HUES64 (cell line): ENCODE measurements around the gene YKT6.

ENCODE experiments used
- H3K27ac ChIP-seq: 2 replicates; pipeline ENCODE4 v1.7.0; 2013; ENCODE audit warnings: low read depth, low read length, inconsistent platforms
- H3K27me3 ChIP-seq: 2 replicates; pipeline ENCODE4 v1.6.1; 2013; ENCODE audit warnings: mild to moderate bottlenecking, low read length; ENCODE audit not compliant: insufficient read depth
- H3K36me3 ChIP-seq: 2 replicates; pipeline ENCODE4 v1.6.1; 2013; ENCODE audit warnings: mild to moderate bottlenecking, low read length; ENCODE audit not compliant: insufficient read depth
- H3K4me1 ChIP-seq: 2 replicates; pipeline ENCODE4 v1.6.1; 2013; ENCODE audit warnings: mild to moderate bottlenecking, low read length, moderate library complexity; ENCODE audit not compliant: insufficient read depth
- H3K4me3 ChIP-seq: 2 replicates; pipeline ENCODE4 v1.5.1; 2013; ENCODE audit warnings: mild to moderate bottlenecking, low read length, moderate library complexity
- H3K9ac ChIP-seq: 2 replicates; pipeline ENCODE4 v1.6.1; 2013; ENCODE audit warnings: mild to moderate bottlenecking, low read depth, low read length
- H3K9me3 ChIP-seq: 2 replicates; pipeline ENCODE4 v1.6.1; 2013; ENCODE audit warnings: low read depth, low read length; ENCODE audit not compliant: insufficient read depth
- WGBS: fragments of 150-250, 120-280 bp; methylation state at CpG from one replicate; pipeline ENCODE4 v1.1.7; 2013; ENCODE audit warnings: missing lambda C conversion rate; 5-methylcytosine and 5-hydroxymethylcytosine counted together

The YKT6 gene

GRCh38 chr7:44256459-44256858 lies 55.7 kb downstream of the YKT6 start:
- no peaks in the 10 kb centered on the region for H3K9me3 ChIP-seq
- no peaks in the 10 kb centered on the region for H3K27me3 ChIP-seq
- 94% methylated on average over 5 of the region's 5 CpGs for WGBS
- no peak overlapping the region for H3K9ac ChIP-seq
- H3K4me1 ChIP-seq = no peaks in the 10 kb centered on the region; the same call in 1 of the 2 replicates
- no peaks in the 10 kb centered on the region for H3K36me3 ChIP-seq
- no peak overlapping the region for H3K4me3 ChIP-seq
- H3K27ac ChIP-seq = no peak overlapping the region

- no peak overlapping the region for H3K9ac ChIP-seq
- H3K4me3 ChIP-seq = no peak overlapping the region
- H3K36me3 ChIP-seq = no peaks in the 10 kb centered on the region
- H3K9me3 ChIP-seq = no peaks in the 10 kb centered on the region
- 92% methylated on average over 6 of the region's 6 CpGs for WGBS
- no peaks in the 10 kb centered on the region; the same call in 1 of the 2 replicates for H3K4me1 ChIP-seq
- H3K27me3 ChIP-seq = no peaks in the 10 kb centered on the region
- H3K27ac ChIP-seq = no peak overlapping the region
Measured at GRCh38 chr7:44257213-44257612, 56.4 kb downstream of the YKT6 start.

DNA sequence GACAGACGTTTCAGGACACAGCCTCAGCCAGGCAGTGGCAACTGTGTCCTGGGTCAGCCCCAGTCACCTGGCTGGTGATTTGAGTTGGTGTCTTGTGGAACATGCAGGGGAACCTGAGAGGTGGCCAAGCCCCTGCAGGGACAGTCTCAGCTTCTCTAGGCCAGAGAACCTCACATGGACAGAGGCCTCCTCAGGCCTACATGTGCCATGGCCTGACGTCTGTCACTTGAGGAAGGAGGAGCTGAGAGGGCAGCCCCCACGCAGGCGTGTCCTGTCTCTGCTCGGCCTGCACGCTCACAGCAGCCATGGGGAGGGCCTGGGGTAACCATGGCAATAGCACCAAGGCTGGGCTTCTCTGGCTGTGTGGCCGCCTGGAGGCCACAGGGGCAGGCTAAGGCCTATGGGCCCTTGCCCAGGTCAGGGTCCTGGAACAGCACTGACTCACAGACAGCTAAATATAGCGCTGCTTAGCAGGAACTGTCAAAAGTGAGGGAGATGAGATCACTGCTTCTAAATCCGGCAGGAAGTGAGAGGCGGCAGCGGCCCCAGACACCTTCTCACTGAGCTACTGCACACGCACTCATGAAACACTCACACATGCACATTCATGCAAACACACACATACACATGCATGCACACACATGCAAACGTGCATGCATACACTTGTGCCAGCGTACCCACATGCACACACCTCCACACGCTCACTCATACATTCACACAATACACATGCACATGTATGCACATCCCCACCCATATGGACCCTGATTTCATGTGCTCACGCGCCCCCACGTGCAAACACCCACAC lies 57.0 kb downstream of the YKT6 start:
- Histone ChIP-seq H3K9ac (no peak overlapping the region), H3K9me3 (no peaks in the 10 kb centered on the region), H3K4me1 (no peaks in the 10 kb centered on the region; the same call in 1 of the 2 replicates), H3K27ac (no peak overlapping the region), H3K27me3 (no peaks in the 10 kb centered on the region), H3K36me3 (no peaks in the 10 kb centered on the region), H3K4me3 (no peak overlapping the region)
- WGBS = 82% methylated on average over 18 of the region's 18 CpGs

GRCh38 chr7:44258423-44258760 lies 57.6 kb downstream of the YKT6 start:
- no peak overlapping the region for H3K27ac ChIP-seq

GRCh38 chr7:44258865-44259546 lies 58.2 kb downstream of the YKT6 start:
- Histone ChIP-seq H3K9me3 (no peaks in the 10 kb centered on the region), H3K27me3 (no peaks in the 10 kb centered on the region), H3K9ac (no peak overlapping the region), H3K27ac (no peak overlapping the region), H3K36me3 (no peaks in the 10 kb centered on the region), H3K4me3 (no peak overlapping the region), H3K4me1 (no peaks in the 10 kb centered on the region; the same call in 1 of the 2 replicates)
- WGBS = 93% methylated on average over 14 of the region's 14 CpGs

More at GRCh38 chr7:44258423-44258760, 57.6 kb downstream of the YKT6 start:
- H3K4me3 ChIP-seq = no peak overlapping the region
- 91% methylated on average over 4 of the region's 4 CpGs for WGBS
- H3K4me1 ChIP-seq = no peaks in the 10 kb centered on the region; the same call in 1 of the 2 replicates
- H3K9ac ChIP-seq = no peak overlapping the region
- no peaks in the 10 kb centered on the region for H3K27me3 ChIP-seq
- no peaks in the 10 kb centered on the region for H3K36me3 ChIP-seq
- H3K9me3 ChIP-seq = no peaks in the 10 kb centered on the region

- Histone ChIP-seq H3K27me3 (no peaks in the 10 kb centered on the region), H3K9me3 (no peaks in the 10 kb centered on the region), H3K4me1 (no peaks in the 10 kb centered on the region; the same call in 1 of the 2 replicates), H3K36me3 (no peaks in the 10 kb centered on the region), H3K9ac (no peak overlapping the region), H3K4me3 (no peak overlapping the region), H3K27ac (no peak overlapping the region)
- 94% methylated on average over 18 of the region's 18 CpGs for WGBS
Measured at GRCh38 chr7:44259547-44260457, 59.0 kb downstream of the YKT6 start.

DNA sequence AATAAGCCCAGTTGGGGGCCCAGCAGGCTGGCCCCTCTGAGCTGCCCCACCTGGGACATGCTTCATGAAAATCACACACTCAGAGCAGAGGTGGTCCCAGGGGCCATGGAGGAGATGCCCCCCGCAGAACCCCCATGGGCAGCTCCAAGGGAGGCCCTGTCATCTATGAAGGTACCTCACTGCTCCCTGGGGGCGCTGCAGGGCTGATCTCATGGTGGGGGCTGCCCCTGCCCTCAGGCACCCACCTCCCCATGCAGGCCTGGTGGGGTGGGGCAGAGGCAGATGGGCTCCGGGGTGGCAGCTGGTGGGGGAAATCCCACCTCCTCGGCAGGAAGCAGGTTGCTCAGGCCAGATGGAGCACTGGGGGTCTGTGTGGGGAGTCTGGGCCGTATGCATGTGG lies 60.5 kb downstream of the YKT6 start:
- no peak overlapping the region for H3K4me3 ChIP-seq
- H3K27me3 ChIP-seq = no peaks in the 10 kb centered on the region
- H3K9me3 ChIP-seq = no peaks in the 10 kb centered on the region
- WGBS = 94% methylated on average over 2 of the region's 5 CpGs
- H3K36me3 ChIP-seq = no peaks in the 10 kb centered on the region
- no peak overlapping the region for H3K27ac ChIP-seq
- H3K9ac ChIP-seq = no peak overlapping the region
- H3K4me1 ChIP-seq = no peaks in the 10 kb centered on the region; the same call in 1 of the 2 replicates

- Histone ChIP-seq H3K36me3 (no peaks in the 10 kb centered on the region), H3K9ac (no peak overlapping the region), H3K4me3 (no peak overlapping the region), H3K27me3 (no peaks in the 10 kb centered on the region), H3K9me3 (no peaks in the 10 kb centered on the region), H3K27ac (no peak overlapping the region), H3K4me1 (no peaks in the 10 kb centered on the region; the same call in 1 of the 2 replicates)
- 92% methylated on average over 9 of the region's 9 CpGs for WGBS
Measured at GRCh38 chr7:44262031-44262430, 61.3 kb downstream of the YKT6 start.

- 81% methylated on average over 20 of the region's 20 CpGs for WGBS
- Histone ChIP-seq H3K27ac (no peak overlapping the region), H3K4me1 (no peaks in the 10 kb centered on the region), H3K36me3 (no peaks in the 10 kb centered on the region), H3K27me3 (no peaks in the 10 kb centered on the region), H3K4me3 (no peak overlapping the region), H3K9me3 (no peaks in the 10 kb centered on the region), H3K9ac (no peak overlapping the region)
Measured at GRCh38 chr7:44263326-44264082, 62.7 kb downstream of the YKT6 start.
